Measurements from ENCODE around the gene ZSWIM6. TPM values are rescaled to one million over a fixed set of nuclear protein-coding genes. Genes with fewer than 3 reads are reported as not detected.

Gene ZSWIM6
- total RNA-seq, 1 experiment from 2014 or later = 3.4 TPM

DNA sequence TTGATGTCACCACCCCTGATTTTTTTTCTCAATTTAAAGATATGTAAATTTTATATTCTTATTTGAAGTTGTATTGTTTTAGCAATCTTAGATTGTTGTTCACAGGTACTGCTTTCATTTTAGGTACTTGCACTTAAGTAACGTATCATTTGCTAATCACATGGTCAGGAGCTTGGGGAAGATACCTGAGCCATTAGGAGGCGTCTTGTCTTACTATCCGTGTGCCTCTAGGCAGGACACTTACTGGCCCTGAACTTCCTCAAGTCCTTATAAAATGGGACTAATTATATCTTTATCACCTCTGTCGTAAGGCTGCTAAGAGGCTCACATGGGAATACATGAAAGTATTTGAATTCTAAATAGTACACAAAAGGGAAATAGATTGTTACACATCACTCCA is 18.5 kb downstream of the ZSWIM6 start:
- Histone ChIP-seq H3K4me3 (ENCODE audit: low read length) (no peak overlapping the region), H4K20me1 (ENCODE audit: low read length) (peaks cover 58% of the 10 kb centered on the region), H3K27me3 (ENCODE audit: low read length) (no peaks in the 10 kb centered on the region), H2AFZ (ENCODE audit: low read length) (no peak overlapping the region), H3K79me2 (ENCODE audit: low read length) (peaks cover 100% of the 10 kb centered on the region), H3K4me2 (ENCODE audit: low read length) (no peak overlapping the region), H3F3A (ENCODE audit: low read length, unreplicated experiment) (no peaks in the 10 kb centered on the region), H3K27ac (ENCODE audit: low read length) (no peak overlapping the region), H3K9ac (ENCODE audit: low read length) (no peak overlapping the region), H3K9me2 (replicated peaks; ENCODE audit: low read length) (no peaks in the 10 kb centered on the region), H3K4me1 (ENCODE audit: insufficient read depth, low read length) (no peaks in the 10 kb centered on the region), H3K36me3 (ENCODE audit: low read depth, low read length) (no peaks in the 10 kb centered on the region), H3K9me3 (ENCODE audit: low read length) (no peaks in the 10 kb centered on the region)
- DNase-seq (no peak), ATAC-seq (no peak)
- ChIA-PET CTCF (no interaction called here), POLR2A (ENCODE audit: unreplicated experiment) (no interaction called here)
- intact Hi-C loops (cut with micrococcal nuclease) = no loop called here
- TF ChIP-seq, protein P1, sequence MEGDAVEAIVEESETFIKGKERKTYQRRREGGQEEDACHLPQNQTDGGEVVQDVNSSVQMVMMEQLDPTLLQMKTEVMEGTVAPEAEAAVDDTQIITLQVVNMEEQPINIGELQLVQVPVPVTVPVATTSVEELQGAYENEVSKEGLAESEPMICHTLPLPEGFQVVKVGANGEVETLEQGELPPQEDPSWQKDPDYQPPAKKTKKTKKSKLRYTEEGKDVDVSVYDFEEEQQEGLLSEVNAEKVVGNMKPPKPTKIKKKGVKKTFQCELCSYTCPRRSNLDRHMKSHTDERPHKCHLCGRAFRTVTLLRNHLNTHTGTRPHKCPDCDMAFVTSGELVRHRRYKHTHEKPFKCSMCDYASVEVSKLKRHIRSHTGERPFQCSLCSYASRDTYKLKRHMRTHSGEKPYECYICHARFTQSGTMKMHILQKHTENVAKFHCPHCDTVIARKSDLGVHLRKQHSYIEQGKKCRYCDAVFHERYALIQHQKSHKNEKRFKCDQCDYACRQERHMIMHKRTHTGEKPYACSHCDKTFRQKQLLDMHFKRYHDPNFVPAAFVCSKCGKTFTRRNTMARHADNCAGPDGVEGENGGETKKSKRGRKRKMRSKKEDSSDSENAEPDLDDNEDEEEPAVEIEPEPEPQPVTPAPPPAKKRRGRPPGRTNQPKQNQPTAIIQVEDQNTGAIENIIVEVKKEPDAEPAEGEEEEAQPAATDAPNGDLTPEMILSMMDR (conservative IDR thresholded peaks at IDR 0.05; ENCODE audit: low read depth, low read length) = no peak
- TF ChIP-seq EZH2 (IDR thresholded peaks at IDR 0.05; ENCODE audit: low read length, unreplicated experiment) (no peak), EZH2phosphoT487 (IDR thresholded peaks at IDR 0.05; ENCODE audit: borderline replicate concordance, low read length) (no peak)
- no TSS peak for BruUV-seq (replicated peaks)

DNA sequence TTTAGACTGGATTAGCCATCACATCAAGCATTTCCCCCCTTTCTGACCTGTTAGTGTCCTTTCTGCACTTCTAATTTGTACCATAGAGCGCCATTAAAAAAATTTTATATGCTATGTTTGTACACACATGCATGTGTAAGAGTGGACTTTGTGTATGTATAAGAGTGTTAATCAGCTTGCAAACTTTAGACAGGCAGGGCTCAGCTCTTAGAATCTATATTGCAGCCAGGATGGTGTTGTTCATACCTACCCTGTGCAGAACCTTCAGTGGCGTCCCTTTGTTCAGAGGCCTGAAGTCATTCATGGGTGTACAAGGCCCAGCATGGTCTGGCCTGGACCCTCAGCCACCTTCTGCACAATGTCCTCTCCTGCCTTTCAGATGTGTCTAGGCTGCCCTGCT is 19.7 kb downstream of the ZSWIM6 start:
- TF ChIP-seq EZH2 (IDR thresholded peaks at IDR 0.05; ENCODE audit: low read length, unreplicated experiment) = no peak
- TF ChIP-seq EZH2phosphoT487 (IDR thresholded peaks at IDR 0.05; ENCODE audit: borderline replicate concordance, low read length) = no peak
- TF ChIP-seq, protein P1 (conservative IDR thresholded peaks at IDR 0.05; ENCODE audit: low read depth, low read length) = no peak
- Histone ChIP-seq H3K4me1 (ENCODE audit: insufficient read depth, low read length) (no peaks in the 10 kb centered on the region), H3K9me2 (replicated peaks; ENCODE audit: low read length) (no peaks in the 10 kb centered on the region), H2AFZ (ENCODE audit: low read length) (no peak overlapping the region), H3K9ac (ENCODE audit: low read length) (no peak overlapping the region), H3K79me2 (ENCODE audit: low read length) (peaks cover 96% of the 10 kb centered on the region), H3K27ac (ENCODE audit: low read length) (no peak overlapping the region), H3K4me2 (ENCODE audit: low read length) (no peak overlapping the region), H3K27me3 (ENCODE audit: low read length) (no peaks in the 10 kb centered on the region), H3F3A (ENCODE audit: low read length, unreplicated experiment) (no peaks in the 10 kb centered on the region), H3K9me3 (ENCODE audit: low read length) (no peaks in the 10 kb centered on the region), H3K4me3 (ENCODE audit: low read length) (no peak overlapping the region), H4K20me1 (ENCODE audit: low read length) (peaks cover 54% of the 10 kb centered on the region), H3K36me3 (ENCODE audit: low read depth, low read length) (no peaks in the 10 kb centered on the region)
- no TSS peak for BruUV-seq (replicated peaks)
- CTCF ChIA-PET = no interaction called here
- intact Hi-C loops (cut with micrococcal nuclease) = no loop called here
- POLR2A ChIA-PET (ENCODE audit: unreplicated experiment) = no interaction called here
- ATAC-seq = no peak
- no peak for DNase-seq

DNA sequence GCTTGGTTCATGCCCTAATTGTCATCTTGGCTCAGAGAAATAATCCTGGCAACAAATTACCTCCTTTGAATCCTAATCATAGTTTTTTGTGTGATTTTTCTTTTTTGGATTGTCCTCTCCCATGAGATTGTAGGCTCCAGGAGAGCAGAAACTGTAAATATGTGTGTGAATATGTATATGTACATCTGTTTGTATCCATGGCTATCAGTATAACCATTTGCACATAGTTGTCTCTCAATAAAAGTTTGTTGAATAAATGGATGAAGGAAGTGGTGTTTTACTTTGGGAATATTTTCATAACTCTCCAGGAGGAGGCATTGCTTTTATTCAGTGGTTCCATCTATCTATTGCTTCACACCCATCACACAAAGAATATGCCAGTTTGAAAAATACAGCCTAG is 20.1 kb downstream of the ZSWIM6 start:
- TF ChIP-seq EZH2 (IDR thresholded peaks at IDR 0.05; ENCODE audit: low read length, unreplicated experiment) = no peak
- TF ChIP-seq EZH2phosphoT487 (IDR thresholded peaks at IDR 0.05; ENCODE audit: borderline replicate concordance, low read length) = no peak
- TF ChIP-seq, protein P1 (conservative IDR thresholded peaks at IDR 0.05; ENCODE audit: low read depth, low read length) = no peak
- H3K27me3 ChIP-seq (ENCODE audit: low read length) = no peaks in the 10 kb centered on the region
- peaks cover 96% of the 10 kb centered on the region for H3K79me2 ChIP-seq (ENCODE audit: low read length)
- H4K20me1 ChIP-seq (ENCODE audit: low read length) = peaks cover 49% of the 10 kb centered on the region
- no peaks in the 10 kb centered on the region for H3K9me3 ChIP-seq (ENCODE audit: low read length)
- no peak overlapping the region for H3K4me3 ChIP-seq (ENCODE audit: low read length)
- ChIA-PET POLR2A (ENCODE audit: unreplicated experiment) (no interaction called here), CTCF (no interaction called here)
- H3K9ac ChIP-seq (ENCODE audit: low read length) = no peak overlapping the region
- H3K27ac ChIP-seq (ENCODE audit: low read length) = no peak overlapping the region
- no TSS peak for BruUV-seq (replicated peaks)
- H2AFZ ChIP-seq (ENCODE audit: low read length) = no peak overlapping the region
- no peaks in the 10 kb centered on the region for H3K4me1 ChIP-seq (ENCODE audit: insufficient read depth, low read length)
- no peaks in the 10 kb centered on the region for H3F3A ChIP-seq (ENCODE audit: low read length, unreplicated experiment)
- intact Hi-C loops (cut with micrococcal nuclease) = no loop called here
- H3K4me2 ChIP-seq (ENCODE audit: low read length) = no peak overlapping the region
- DNase-seq (no peak), ATAC-seq (no peak)
- H3K36me3 ChIP-seq (ENCODE audit: low read depth, low read length) = peaks cover 2% of the 10 kb centered on the region; the same call in 1 of the 2 replicates
- H3K9me2 ChIP-seq (replicated peaks; ENCODE audit: low read length) = no peaks in the 10 kb centered on the region

Data from PC-3 (cell line).